PC-9 (cell line): ENCODE measurements around the gene CYTH2. TPM values are rescaled to one million over a fixed set of nuclear protein-coding genes. Genes with fewer than 3 reads are reported as not detected.
"Not testable (repeated sequence)": the region's sequence is repeated elsewhere in the genome, so short reads cannot be mapped to it uniquely, and the experiment has no call there.

Experiments
- BruUV-seq: library from RNA; stranded (reverse); fragments of 400-500 nt; replicated peaks from 2 replicates; lab custom pipeline; 2021; lab: Mats Ljungman, UMichigan
- CTCF ChIA-PET: fragments of 300-600 bp; sonication (Branson Sonifier 250); formaldehyde crosslinking; loops from one replicate; lab custom pipeline; 2022; ENCODE audit warnings: antibody characterized with exemption; lab: Charles Lee
- POLR2A ChIA-PET: fragments of 300-600 bp; sonication (Branson Sonifier 250); formaldehyde crosslinking; loops from one replicate; lab custom pipeline; 2022; ENCODE audit warnings: antibody characterized with exemption; ENCODE audit not compliant: unreplicated experiment; lab: Charles Lee
- DNase-seq, 2 experiments: peaks; one replicate each; pipeline versions ENCODE4 v3.0.0 to v3.0.0-alpha.2; 2015 to 2022; ENCODE audit warnings: mixed read lengths in 1 of 2
- H2AFZ ChIP-seq: fragments of 200-600 bp; sonication (generic); 2 replicates; pipeline ENCODE4 v1.8.1; 2017; ENCODE audit warnings: antibody characterized with exemption
- H3F3A ChIP-seq: fragments of 200-600 bp; sonication (generic); 2 replicates; pipeline ENCODE4 v1.8.1; 2017; ENCODE audit warnings: antibody characterized with exemption, mild to moderate bottlenecking, low read depth; ENCODE audit not compliant: insufficient read depth
- H3K27ac ChIP-seq: fragments of 200-600 bp; sonication (generic); 2 replicates; pipeline ENCODE4 v1.6.1; 2016; ENCODE audit warnings: mixed run types
- H3K27me3 ChIP-seq: fragments of 200-600 bp; sonication (generic); 2 replicates; pipeline ENCODE4 v1.6.1; 2016; ENCODE audit warnings: low read depth, mixed run types; ENCODE audit not compliant: insufficient read depth
- H3K36me3 ChIP-seq: fragments of 200-600 bp; sonication (generic); 2 replicates; pipeline ENCODE4 v1.6.1; 2016; ENCODE audit warnings: low read depth, mixed run types
- H3K4me1 ChIP-seq: fragments of 200-600 bp; sonication (generic); replicated peaks from 2 replicates; pipeline ENCODE4 v1.6.1; 2016; ENCODE audit warnings: mixed run types; ENCODE audit not compliant: insufficient read depth
- H3K4me2 ChIP-seq: fragments of 200-600 bp; sonication (generic); 2 replicates; pipeline ENCODE4 v1.6.1; 2017; ENCODE audit warnings: mixed run types
- H3K4me3 ChIP-seq: fragments of 200-600 bp; sonication (generic); 2 replicates; pipeline ENCODE4 v1.6.1; 2016; ENCODE audit warnings: mixed run types
- H3K79me2 ChIP-seq: fragments of 200-600 bp; sonication (generic); 2 replicates; pipeline ENCODE4 v1.6.1; 2017; ENCODE audit warnings: low read depth, mixed run types
- H3K9me2 ChIP-seq: fragments of 200-600 bp; sonication (generic); 2 replicates; pipeline ENCODE4 v1.8.1; 2017; ENCODE audit warnings: mild to moderate bottlenecking; ENCODE audit not compliant: insufficient read depth
- H3K9me3 ChIP-seq: fragments of 200-600 bp; sonication (generic); 2 replicates; pipeline ENCODE4 v1.8.1; 2016; ENCODE audit warnings: low read depth; ENCODE audit not compliant: insufficient read depth
- H4K20me1 ChIP-seq: fragments of 200-600 bp; sonication (generic); 2 replicates; pipeline ENCODE4 v1.8.1; 2017; ENCODE audit not compliant: insufficient read depth
- EZH2 ChIP-seq: fragments of 200-600 bp; sonication (generic); IDR thresholded peaks from 2 replicates; pipeline ENCODE4 v1.8.0; 2017; ENCODE audit warnings: antibody characterized with exemption, low read depth
- intact Hi-C: fragments of 100-400 bp; cut with micrococcal nuclease; formaldehyde crosslinking; loops from one replicate; pipeline ENCODE4 v1.10.0; 2022; ENCODE audit not compliant: unreplicated experiment
- total RNA-seq: library from RNA; stranded (reverse); gene quantifications from 2 replicates; pipeline ENCODE4 v1.2.3, GENCODE V29; 2021
- TF ChIP-seq, protein P1 (sequence below): fragments of 200-600 bp; sonication (generic); conservative IDR thresholded peaks from 2 replicates; pipeline ENCODE4 v1.6.1; 2017; ENCODE audit warnings: mixed run types, antibody characterized with exemption, mild to moderate bottlenecking, moderate library complexity

CYTH2 gene
- total RNA-seq, 1 experiment from 2014 or later: 74.4 TPM

- Histone ChIP-seq H3K4me3 (no peak overlapping the region), H3F3A (peaks cover 32% of the 10 kb centered on the region; the same call in 1 of the 2 replicates), H3K4me1 (no peaks in the 10 kb centered on the region), H3K27ac (no peak overlapping the region), H3K9me3 (no peaks in the 10 kb centered on the region), H3K79me2 (no peaks in the 10 kb centered on the region), H2AFZ (no peak overlapping the region), H3K4me2 (no peak overlapping the region), H3K9me2 (no peaks in the 10 kb centered on the region), H4K20me1 (no peaks in the 10 kb centered on the region), H3K27me3 (no peaks in the 10 kb centered on the region), H3K36me3 (no peaks in the 10 kb centered on the region)
- ChIA-PET POLR2A (no interaction called here), CTCF (no interaction called here)
- BruUV-seq: no TSS peak
- TF ChIP-seq, protein P1, sequence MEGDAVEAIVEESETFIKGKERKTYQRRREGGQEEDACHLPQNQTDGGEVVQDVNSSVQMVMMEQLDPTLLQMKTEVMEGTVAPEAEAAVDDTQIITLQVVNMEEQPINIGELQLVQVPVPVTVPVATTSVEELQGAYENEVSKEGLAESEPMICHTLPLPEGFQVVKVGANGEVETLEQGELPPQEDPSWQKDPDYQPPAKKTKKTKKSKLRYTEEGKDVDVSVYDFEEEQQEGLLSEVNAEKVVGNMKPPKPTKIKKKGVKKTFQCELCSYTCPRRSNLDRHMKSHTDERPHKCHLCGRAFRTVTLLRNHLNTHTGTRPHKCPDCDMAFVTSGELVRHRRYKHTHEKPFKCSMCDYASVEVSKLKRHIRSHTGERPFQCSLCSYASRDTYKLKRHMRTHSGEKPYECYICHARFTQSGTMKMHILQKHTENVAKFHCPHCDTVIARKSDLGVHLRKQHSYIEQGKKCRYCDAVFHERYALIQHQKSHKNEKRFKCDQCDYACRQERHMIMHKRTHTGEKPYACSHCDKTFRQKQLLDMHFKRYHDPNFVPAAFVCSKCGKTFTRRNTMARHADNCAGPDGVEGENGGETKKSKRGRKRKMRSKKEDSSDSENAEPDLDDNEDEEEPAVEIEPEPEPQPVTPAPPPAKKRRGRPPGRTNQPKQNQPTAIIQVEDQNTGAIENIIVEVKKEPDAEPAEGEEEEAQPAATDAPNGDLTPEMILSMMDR: no peak
- TF ChIP-seq EZH2: no peak
- intact Hi-C loops: no loop called here
- no peak for DNase-seq
Observed at GRCh38 chr19:48518207-48518606, 49.0 kb downstream of the CYTH2 start.

GRCh38 chr19:48519426-48519825 lies 50.3 kb downstream of the CYTH2 start:
- H4K20me1 ChIP-seq, H3K4me2 ChIP-seq, H3K9me2 ChIP-seq, H3K27me3 ChIP-seq, H3K4me3 ChIP-seq, BruUV-seq, H3K36me3 ChIP-seq, H2AFZ ChIP-seq, DNase-seq, H3K79me2 ChIP-seq, H3K9me3 ChIP-seq, H3K4me1 ChIP-seq, H3K27ac ChIP-seq, intact Hi-C loops: not testable (repeated sequence)
- POLR2A ChIA-PET: interaction anchor here (0.6 kb wide), 1 partner anchor 26 kb away, joined by 11 read pairs; no protein-coding TSS in a partner anchor
- CTCF ChIA-PET: interaction anchor here (0.6 kb wide), 1 partner anchor 66 kb away, joined by 7 read pairs; no protein-coding TSS in a partner anchor
- H3F3A ChIP-seq: peaks cover 23% of the 10 kb centered on the region; the same call in 1 of the 2 replicates

DNA sequence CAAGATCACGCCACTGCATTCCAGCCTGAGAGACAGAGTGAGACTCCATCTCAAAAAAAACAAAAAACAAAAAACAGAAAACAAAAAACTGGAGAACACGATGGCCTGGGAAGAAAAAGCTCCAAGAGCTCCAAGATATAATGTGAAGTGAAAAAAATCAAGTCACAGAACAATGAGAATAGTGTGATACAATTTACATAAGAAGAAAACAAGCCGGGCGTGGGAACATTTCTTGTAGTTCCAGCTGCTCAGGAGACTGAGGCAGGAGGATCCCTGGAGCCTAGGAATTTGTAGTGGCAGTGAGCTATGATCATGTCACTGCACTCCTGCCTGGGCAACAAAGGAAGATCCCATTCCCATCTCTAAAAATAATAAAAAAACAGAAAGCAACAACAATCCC lies 51.0 kb downstream of the CYTH2 start:
- Histone ChIP-seq H3K27me3 (no peaks in the 10 kb centered on the region), H3K27ac (no peak overlapping the region), H3K4me3 (no peak overlapping the region), H3F3A (peaks cover 25% of the 10 kb centered on the region; the same call in 1 of the 2 replicates), H3K9me2 (no peaks in the 10 kb centered on the region), H3K36me3 (no peaks in the 10 kb centered on the region), H4K20me1 (no peaks in the 10 kb centered on the region), H3K4me1 (no peaks in the 10 kb centered on the region), H3K4me2 (no peak overlapping the region), H2AFZ (no peak overlapping the region), H3K79me2 (no peaks in the 10 kb centered on the region), H3K9me3 (peaks cover 3% of the 10 kb centered on the region; the same call in 1 of the 2 replicates)
- POLR2A ChIA-PET: interaction anchor here (0.6 kb wide), 1 partner anchor 251 kb away, joined by 3 read pairs; no protein-coding TSS in a partner anchor
- no peak for DNase-seq
- no TSS peak for BruUV-seq
- CTCF ChIA-PET: interaction anchor here (0.6 kb wide), 1 partner anchor 65 kb away, joined by 7 read pairs; no protein-coding TSS in a partner anchor
- intact Hi-C loops: no loop called here
- TF ChIP-seq, protein P1: no peak
- no peak for TF ChIP-seq EZH2
